ENCODE data around the gene WRAP73. TPM values are rescaled to one million over a fixed set of nuclear protein-coding genes. Genes with fewer than 3 reads are reported as not detected.

WRAP73 gene
- total and polyA plus RNA-seq, 9 of the 15 experiments (the other 6 are each of a cell fraction or from before 2014, with no cell fraction given) = 4.3 to 51.8 (median 30.1) TPM

DNA sequence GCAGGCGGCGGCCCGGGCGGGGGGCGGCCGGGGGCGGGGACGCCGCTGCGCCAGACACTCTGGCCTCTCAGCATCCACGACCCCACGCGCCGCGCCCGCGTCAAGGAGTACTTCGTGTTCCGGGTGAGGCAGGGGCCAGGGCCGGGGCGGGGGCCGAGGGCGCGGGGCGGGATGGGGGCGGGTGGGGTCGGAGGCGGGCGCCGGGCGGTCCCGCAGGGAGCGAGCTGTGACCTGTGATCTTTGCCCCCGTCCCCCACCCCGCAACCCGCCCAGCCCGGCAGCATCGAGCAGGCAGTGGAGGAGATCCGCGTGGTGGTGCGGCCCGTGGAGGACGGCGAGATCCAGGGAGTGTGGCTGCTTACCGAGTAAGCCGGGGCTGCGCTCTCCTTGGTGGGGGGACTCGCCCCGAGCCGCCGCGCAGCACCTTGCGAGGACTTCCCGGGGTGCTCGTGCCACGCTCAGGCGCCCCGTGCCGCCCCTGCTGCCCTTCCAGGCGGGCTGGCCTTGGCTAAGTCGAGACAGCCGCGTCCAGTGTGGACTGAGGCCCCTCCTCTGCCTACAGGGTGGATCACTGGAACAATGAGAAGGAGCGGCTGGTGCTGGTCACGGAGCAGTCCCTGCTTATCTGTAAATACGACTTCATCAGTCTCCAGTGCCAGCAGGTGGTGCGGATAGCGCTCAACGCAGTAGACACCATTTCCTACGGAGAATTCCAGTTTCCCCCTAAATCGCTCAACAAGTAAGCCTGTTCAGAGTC, 24.6 kb downstream of the WRAP73 start (continued):
- TF ChIP-seq, protein P1, sequence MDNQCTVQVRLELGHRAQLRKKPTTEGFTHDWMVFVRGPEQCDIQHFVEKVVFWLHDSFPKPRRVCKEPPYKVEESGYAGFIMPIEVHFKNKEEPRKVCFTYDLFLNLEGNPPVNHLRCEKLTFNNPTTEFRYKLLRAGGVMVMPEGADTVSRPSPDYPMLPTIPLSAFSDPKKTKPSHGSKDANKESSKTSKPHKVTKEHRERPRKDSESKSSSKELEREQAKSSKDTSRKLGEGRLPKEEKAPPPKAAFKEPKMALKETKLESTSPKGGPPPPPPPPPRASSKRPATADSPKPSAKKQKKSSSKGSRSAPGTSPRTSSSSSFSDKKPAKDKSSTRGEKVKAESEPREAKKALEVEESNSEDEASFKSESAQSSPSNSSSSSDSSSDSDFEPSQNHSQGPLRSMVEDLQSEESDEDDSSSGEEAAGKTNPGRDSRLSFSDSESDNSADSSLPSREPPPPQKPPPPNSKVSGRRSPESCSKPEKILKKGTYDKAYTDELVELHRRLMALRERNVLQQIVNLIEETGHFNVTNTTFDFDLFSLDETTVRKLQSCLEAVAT (IDR thresholded peaks at IDR 0.05) = peak in 1 of 2 experiments; percentile 82; a peak in 2 of 4 replicates
- TF ChIP-seq ZSCAN29 (IDR thresholded peaks at IDR 0.05) (no peak), RBM15 (IDR thresholded peaks at IDR 0.05; ENCODE audit: insufficient read depth, low read length) (no peak), SIN3B (IDR thresholded peaks at IDR 0.05; ENCODE audit: low read depth) (no peak), LARP7 (IDR thresholded peaks at IDR 0.05) (no peak), ASH1L (IDR thresholded peaks at IDR 0.05; ENCODE audit: borderline replicate concordance, low read depth, partially characterized antibody) (no peak)
- TF ChIP-seq, protein P2, sequence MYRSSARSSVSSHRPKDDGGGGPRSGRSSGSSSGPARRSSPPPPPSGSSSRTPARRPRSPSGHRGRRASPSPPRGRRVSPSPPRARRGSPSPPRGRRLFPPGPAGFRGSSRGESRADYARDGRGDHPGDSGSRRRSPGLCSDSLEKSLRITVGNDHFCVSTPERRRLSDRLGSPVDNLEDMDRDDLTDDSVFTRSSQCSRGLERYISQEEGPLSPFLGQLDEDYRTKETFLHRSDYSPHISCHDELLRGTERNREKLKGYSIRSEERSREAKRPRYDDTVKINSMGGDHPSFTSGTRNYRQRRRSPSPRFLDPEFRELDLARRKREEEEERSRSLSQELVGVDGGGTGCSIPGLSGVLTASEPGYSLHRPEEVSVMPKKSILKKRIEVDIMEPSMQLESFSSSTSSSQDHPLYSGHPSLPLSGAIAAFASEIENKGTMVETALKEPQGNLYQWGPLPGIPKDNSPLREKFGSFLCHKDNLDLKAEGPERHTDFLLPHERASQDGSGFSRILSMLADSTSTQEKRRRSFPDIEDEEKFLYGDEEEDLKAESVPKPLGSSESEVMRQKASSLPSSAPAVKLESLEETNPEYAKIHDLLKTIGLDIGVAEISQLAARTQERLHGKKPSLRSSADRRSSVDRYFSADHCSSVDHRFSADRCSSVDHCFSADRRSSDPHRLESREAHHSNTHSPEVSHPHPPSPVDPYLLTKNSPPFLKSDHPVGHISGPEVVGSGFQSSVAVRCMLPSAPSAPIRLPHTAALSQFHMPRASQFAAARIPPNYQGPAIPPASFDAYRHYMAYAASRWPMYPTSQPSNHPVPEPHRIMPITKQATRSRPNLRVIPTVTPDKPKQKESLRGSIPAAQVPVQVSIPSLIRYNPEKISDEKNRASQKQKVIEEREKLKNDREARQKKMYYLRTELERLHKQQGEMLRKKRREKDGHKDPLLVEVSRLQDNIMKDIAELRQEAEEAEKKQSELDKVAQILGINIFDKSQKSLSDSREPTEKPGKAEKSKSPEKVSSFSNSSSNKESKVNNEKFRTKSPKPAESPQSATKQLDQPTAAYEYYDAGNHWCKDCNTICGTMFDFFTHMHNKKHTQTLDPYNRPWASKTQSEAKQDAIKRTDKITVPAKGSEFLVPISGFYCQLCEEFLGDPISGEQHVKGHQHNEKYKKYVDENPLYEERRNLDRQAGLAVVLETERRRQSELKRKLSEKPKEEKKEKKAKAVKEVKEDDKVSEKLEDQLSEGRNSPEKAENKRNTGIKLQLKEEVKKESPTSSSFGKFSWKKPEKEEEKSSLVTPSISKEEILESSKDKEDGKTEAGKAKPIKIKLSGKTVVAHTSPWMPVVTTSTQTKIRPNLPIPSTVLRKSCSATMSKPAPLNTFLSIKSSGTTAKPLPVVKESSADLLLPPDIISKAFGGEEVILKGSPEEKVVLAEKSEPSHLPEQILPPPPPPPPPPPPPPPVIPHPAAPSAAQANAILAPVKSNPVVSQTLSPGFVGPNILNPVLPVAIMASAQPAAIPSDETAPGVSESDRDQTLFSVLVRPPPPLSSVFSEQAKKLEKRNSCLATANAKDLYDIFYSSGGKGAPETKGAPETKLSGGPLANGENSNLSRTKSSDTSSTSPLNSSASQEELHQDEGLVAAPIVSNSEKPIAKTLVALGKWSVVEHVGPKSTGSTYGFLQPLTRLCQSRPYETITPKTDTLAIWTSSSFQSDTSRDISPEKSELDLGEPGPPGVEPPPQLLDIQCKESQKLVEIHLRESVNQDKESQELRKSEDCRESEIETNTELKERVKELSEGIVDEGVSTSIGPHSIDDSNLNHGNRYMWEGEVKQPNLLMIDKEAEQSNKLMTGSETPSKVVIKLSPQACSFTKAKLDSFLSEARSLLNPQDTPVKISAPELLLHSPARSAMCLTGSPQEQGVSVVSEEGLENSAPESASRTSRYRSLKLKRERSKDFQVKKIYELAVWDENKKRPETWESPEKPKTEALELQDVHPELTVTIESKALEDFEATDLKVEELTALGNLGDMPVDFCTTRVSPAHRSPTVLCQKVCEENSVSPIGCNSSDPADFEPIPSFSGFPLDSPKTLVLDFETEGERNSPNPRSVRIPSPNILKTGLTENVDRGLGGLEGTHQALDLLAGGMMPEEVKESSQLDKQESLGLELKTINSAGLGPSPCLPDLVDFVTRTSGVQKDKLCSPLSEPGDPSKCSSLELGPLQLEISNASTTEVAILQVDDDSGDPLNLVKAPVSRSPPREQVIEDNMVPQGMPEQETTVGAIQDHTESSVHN (IDR thresholded peaks at IDR 0.05; ENCODE audit: borderline replicate concordance in 1 of 2, low read depth in 1 of 2) = no peak
- TF ChIP-seq, protein P3, sequence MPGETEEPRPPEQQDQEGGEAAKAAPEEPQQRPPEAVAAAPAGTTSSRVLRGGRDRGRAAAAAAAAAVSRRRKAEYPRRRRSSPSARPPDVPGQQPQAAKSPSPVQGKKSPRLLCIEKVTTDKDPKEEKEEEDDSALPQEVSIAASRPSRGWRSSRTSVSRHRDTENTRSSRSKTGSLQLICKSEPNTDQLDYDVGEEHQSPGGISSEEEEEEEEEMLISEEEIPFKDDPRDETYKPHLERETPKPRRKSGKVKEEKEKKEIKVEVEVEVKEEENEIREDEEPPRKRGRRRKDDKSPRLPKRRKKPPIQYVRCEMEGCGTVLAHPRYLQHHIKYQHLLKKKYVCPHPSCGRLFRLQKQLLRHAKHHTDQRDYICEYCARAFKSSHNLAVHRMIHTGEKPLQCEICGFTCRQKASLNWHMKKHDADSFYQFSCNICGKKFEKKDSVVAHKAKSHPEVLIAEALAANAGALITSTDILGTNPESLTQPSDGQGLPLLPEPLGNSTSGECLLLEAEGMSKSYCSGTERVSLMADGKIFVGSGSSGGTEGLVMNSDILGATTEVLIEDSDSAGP (CRISPR knock-in tag; IDR thresholded peaks at IDR 0.05) = no peak
- TF ChIP-seq, protein P4, sequence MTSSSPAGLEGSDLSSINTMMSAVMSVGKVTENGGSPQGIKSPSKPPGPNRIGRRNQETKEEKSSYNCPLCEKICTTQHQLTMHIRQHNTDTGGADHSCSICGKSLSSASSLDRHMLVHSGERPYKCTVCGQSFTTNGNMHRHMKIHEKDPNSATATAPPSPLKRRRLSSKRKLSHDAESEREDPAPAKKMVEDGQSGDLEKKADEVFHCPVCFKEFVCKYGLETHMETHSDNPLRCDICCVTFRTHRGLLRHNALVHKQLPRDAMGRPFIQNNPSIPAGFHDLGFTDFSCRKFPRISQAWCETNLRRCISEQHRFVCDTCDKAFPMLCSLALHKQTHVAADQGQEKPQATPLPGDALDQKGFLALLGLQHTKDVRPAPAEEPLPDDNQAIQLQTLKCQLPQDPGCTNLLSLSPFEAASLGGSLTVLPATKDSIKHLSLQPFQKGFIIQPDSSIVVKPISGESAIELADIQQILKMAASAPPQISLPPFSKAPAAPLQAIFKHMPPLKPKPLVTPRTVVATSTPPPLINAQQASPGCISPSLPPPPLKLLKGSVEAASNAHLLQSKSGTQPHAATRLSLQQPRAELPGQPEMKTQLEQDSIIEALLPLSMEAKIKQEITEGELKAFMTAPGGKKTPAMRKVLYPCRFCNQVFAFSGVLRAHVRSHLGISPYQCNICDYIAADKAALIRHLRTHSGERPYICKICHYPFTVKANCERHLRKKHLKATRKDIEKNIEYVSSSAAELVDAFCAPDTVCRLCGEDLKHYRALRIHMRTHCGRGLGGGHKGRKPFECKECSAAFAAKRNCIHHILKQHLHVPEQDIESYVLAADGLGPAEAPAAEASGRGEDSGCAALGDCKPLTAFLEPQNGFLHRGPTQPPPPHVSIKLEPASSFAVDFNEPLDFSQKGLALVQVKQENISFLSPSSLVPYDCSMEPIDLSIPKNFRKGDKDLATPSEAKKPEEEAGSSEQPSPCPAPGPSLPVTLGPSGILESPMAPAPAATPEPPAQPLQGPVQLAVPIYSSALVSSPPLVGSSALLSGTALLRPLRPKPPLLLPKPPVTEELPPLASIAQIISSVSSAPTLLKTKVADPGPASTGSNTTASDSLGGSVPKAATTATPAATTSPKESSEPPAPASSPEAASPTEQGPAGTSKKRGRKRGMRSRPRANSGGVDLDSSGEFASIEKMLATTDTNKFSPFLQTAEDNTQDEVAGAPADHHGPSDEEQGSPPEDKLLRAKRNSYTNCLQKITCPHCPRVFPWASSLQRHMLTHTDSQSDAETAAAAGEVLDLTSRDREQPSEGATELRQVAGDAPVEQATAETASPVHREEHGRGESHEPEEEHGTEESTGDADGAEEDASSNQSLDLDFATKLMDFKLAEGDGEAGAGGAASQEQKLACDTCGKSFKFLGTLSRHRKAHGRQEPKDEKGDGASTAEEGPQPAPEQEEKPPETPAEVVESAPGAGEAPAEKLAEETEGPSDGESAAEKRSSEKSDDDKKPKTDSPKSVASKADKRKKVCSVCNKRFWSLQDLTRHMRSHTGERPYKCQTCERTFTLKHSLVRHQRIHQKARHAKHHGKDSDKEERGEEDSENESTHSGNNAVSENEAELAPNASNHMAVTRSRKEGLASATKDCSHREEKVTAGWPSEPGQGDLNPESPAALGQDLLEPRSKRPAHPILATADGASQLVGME (CRISPR knock-in tag; IDR thresholded peaks at IDR 0.05) = no peak
